Panc1 (cell line): Measurements from ENCODE around the gene NREP.

ENCODE experiments used
- POLR2AphosphoS5 ChIP-seq: IDR thresholded peaks from 2 replicates; pipeline ENCODE4 v1.6.1; 2012; ENCODE audit warnings: mild to moderate bottlenecking, low read depth, low read length, moderate library complexity
- SIN3A ChIP-seq: IDR thresholded peaks from 2 replicates; pipeline ENCODE4 v1.6.1; 2012; ENCODE audit warnings: low read depth, mild to moderate bottlenecking, low read length, moderate library complexity, borderline replicate concordance; ENCODE audit not compliant: insufficient read depth
- TF ChIP-seq, protein P1 (sequence below): fragments of 450-650 bp; IDR thresholded peaks from 2 replicates; pipeline ENCODE4 v1.5.1; 2017; ENCODE audit warnings: mild to moderate bottlenecking

DNA sequence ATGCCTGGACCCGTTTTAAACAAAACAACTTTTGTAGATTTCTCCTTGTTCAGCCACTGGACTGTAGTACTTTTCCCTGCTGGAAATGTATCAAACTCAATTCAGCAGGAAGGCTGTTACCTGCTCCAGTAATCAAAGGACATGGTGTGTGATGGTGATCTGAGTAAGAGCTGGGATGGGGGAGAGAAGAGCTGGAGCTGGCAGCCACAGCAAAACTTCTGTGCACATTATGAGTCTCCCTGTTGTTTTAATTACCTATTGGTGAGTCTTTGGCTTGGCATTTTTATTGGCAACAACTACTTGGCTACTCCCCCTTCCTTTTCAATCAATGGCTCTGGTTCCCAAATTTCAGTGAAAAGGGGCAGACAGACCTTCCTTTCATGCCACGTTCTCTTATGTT, 9.7 kb downstream of the NREP start:
- TF ChIP-seq, protein P1, sequence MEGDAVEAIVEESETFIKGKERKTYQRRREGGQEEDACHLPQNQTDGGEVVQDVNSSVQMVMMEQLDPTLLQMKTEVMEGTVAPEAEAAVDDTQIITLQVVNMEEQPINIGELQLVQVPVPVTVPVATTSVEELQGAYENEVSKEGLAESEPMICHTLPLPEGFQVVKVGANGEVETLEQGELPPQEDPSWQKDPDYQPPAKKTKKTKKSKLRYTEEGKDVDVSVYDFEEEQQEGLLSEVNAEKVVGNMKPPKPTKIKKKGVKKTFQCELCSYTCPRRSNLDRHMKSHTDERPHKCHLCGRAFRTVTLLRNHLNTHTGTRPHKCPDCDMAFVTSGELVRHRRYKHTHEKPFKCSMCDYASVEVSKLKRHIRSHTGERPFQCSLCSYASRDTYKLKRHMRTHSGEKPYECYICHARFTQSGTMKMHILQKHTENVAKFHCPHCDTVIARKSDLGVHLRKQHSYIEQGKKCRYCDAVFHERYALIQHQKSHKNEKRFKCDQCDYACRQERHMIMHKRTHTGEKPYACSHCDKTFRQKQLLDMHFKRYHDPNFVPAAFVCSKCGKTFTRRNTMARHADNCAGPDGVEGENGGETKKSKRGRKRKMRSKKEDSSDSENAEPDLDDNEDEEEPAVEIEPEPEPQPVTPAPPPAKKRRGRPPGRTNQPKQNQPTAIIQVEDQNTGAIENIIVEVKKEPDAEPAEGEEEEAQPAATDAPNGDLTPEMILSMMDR = no peak
- TF ChIP-seq SIN3A = no peak
- TF ChIP-seq POLR2AphosphoS5 = no peak
